DMS53 treated with DMSO at 0.1 percent for 48 hours (cell line): ENCODE data around the gene SHC1.
A peak's percentile ranks its signal among the peaks of the same experiment; 100 is the strongest.

ENCODE experiments used
- DNase-seq: peaks from one replicate; lab custom pipeline; 2025; ENCODE audit not compliant: unreplicated experiment; lab: John Stamatoyannopoulos, UW

Gene SHC1

GRCh38 chr1:154940651-154941194 lies 29.8 kb downstream of the SHC1 start:
- DNase-seq: no peak

DNA sequence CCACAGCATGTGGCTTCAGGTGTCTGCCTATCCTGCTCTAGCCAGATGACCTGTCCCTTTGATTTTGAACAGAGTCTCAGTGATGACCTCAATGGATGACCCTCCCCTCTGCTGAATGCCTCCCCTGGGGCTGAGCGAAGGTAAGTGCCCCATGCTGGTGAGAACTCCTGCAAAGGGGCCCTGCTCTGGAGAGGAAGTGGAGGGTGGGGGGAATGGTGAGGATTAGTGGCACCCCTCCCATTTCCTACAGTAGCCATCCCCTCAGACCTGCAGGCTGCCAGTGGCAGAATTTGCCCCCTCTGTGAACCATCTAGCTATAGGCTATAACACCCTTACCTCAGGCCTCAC lies 30.4 kb downstream of the SHC1 start:
- no peak for DNase-seq

DNA sequence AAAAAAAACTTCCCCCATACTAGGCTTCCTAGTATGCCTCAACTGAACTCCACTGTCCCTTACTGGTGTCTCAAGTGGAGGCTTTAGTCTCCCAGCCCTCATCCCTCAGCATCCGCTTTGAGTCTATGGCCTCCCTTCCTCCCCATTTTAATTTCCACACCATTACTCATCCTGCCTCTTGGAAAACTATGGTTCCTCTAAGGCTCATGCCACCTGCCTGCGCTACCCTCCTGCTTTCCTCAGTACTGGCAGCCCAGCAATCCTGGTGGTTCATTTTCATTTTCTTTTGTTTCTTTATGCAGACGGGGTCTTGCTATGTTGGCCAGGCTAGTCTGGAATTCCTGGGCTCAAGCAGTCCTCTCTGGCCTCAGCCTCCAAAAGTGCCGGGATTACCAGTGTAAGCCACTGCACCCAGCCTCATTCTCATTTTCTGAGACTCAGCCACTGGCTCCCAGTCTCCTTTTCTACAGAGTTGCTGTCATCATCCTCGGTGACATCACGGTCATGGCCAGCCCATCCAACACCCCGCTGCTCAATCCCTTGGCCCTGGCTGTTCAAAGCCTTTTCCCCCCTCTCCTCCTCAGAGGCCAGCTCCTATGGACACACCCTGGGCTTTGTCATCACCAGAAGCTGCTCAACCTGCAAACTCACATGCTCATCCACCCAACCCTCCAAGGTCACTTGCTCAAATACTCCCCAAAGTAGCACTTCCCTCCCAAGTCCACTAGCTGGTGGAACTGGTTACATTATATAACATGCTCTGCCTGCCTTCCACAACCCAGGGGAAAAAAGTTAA lies 31.7 kb downstream of the SHC1 start:
- no peak for DNase-seq

GRCh38 chr1:154937988-154938386 lies 32.6 kb downstream of the SHC1 start:
- DNase-seq: no peak

GRCh38 chr1:154937085-154937987 lies 33.2 kb downstream of the SHC1 start:
- DNase-seq: peak; percentile 86

GRCh38 chr1:154936555-154937084 lies 33.9 kb downstream of the SHC1 start, which contains the start of gene PMVK:
Gene PMVK, minus strand, starts transcription at chr1:154936719. Its CDS starts 34 bp downstream, at chr1:154936685.
- peak; percentile 93 for DNase-seq

- DNase-seq: no peak
Measured at GRCh38 chr1:154935749-154936554, 34.6 kb downstream of the SHC1 start.

DNA sequence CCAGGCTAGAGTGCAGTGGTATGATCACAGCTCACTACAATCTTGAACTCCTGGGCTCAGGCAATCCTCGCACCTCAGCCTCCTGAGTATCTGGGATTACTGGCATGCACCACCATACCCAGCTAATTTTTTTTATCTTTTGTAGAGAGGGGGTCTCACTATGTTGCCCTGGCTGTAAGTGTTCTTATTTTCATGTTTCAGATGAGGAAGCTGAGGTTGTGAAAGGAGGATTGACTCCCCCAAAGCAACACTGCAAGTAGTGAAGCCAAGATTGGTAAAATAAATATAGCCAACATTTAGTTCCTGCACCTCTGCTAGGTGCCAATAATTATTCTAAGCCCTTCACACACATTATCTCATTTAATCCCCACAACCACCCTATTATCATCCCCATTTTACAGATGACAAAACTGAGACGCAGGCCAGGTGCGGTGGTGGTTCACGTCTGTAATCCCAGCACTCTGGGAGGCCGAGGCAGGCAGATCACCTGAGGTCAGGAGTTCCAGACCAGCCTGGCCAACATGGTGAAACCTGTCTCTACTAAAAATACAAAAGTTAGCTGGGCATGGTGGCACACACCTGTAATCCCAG lies 36.1 kb downstream of the SHC1 start:
- no peak for DNase-seq

GRCh38 chr1:154931940-154932487 lies 38.5 kb downstream of the SHC1 start:
- DNase-seq: peak; percentile 14

DNA sequence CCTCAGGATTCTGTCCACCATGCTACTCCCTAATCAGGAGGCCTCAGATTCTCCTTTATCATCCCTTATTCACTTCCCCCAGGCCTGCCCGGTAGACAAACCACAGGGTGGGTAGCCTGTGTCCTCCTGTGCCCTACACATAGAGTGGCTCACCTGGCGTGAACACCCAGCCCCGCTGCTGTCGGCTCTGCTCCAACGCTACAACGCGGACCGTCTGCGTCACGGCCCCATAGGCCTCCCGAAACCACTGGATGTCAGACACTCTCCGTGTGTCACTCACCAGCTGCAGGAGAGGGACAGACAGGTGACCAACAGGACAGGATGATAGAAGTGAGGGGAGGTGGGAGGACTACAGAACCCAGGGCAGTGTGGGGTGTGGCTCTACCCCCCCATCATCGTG lies 44.3 kb downstream of the SHC1 start:
- no peak for DNase-seq

DNA sequence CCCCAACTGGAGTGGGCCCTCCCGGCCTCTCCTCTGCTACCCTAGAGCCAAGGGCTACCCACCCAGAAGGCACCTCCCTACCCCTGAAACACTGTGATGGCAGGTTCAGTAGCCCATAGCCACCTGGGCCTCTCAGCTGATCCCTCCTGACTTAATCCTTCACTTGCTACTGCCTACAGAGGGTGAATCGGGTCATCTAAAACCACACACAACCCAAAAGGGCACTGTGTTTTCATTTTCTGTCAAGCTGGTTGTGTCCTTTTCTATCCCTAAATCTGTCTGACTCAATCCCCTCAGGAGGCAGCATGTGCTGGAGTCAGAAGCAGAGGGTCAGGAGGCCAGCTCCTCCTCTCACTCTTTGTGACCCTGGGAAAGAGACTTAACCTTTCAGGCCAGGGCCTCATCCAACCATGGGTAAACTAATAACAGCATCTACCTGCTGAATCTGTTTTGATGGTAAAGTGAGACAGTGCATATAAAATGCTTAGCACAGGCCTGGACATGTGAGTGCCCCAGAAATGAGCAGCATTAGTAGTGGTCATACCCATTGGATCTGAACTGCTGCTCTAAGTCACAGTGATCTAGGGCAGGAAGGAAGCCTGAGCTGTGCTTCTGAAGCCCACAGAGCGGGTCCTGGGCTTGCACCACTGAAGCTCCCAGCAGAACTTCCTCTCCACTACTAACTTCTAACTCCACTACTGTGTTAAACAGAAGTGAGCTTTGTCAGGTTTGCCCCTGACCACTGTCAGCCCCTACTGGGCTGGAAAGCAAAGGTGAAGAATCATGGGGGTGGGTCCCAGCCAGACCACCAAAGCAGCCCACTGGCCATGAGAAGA lies 45.0 kb downstream of the SHC1 start:
- DNase-seq: no peak

GRCh38 chr1:154923695-154924094 lies 46.9 kb downstream of the SHC1 start:
- no peak for DNase-seq

- DNase-seq: peak; percentile 22
Measured at GRCh38 chr1:154913273-154913672, 57.3 kb downstream of the SHC1 start.

GRCh38 chr1:154912755-154913154 lies 57.8 kb downstream of the SHC1 start:
- no peak for DNase-seq
